ENCODE measurements around the gene CCDC181.

The CCDC181 gene

DNA sequence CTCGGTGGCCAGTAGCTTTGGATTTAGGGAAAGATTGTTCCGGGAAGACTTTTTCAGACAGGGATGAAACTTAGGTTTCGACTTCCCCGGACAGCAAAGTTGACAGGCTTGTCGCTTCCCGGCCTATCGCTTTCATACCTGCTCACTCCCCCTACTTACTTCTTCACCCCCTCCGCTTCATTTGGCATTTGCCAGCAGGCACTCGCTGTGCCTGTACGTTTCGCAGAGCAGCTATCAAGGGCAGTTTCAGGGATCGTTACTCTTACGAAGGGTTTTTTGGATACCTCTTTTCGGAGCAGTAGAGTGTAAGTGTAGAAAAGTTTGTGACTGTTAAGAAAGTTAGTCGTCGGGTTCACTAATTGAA is 58.9 kb downstream of the CCDC181 start:
- no peak overlapping the region for H3K4me3 Mint-ChIP-seq
- no peak for DNase-seq (ENCODE audit: low spot score)
- peaks cover 30% of the 10 kb centered on the region for H3K4me1 Mint-ChIP-seq (ENCODE audit: low read depth)
- H3K9me3 Mint-ChIP-seq = no peaks in the 10 kb centered on the region
- H3K36me3 Mint-ChIP-seq (ENCODE audit: low read depth) = peaks cover 27% of the 10 kb centered on the region
- H3K27me3 Mint-ChIP-seq (ENCODE audit: low read depth) = no peaks in the 10 kb centered on the region
- no peak overlapping the region for H3K27ac Mint-ChIP-seq

DNA sequence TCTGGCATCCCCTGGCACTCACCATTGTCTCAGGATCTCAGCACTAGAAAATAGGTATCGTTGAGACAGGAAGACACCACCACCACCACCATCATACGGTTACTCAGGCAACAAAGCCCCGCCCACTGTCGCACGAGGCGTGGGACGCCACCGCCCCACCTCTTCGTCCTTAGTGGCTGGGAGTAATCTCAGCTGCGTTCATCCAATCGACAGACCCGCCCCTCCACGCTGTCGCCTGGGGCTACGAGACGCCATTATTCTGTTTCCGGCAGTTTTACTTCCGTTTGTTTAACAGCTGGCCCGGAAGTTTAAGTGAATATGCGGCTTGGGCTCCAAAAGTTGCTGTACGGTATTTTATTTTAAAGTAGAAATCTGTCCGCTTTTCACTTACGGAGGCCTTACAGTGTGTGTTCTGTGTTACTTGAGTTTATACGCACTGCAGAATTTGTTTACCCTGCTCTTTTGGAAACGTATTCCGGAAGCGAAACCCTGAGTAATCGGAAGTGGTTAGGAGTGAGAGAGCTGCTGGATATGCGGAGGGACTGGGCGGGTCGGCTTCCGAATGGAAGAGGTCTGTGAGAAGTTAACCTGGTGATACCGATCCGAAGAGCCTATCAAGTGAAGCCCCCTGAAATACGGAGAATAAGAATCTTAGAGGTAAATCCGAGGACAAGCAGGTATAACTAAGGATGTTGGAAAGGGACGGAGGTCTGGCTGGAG is 59.4 kb downstream of the CCDC181 start, which contains the start of the genes BLZF1 and NME7:
TSS of gene BLZF1 (plus strand) at position 510 of the 720 bp plus-strand sequence. CDS start 1,328 bp downstream, outside the sequence.
TSS of gene NME7 (minus strand) at position 112 of the 720 bp plus-strand sequence. CDS start at position 25, 87 bp downstream.
- no peaks in the 10 kb centered on the region for H3K27me3 Mint-ChIP-seq (ENCODE audit: low read depth)
- no peaks in the 10 kb centered on the region for H3K9me3 Mint-ChIP-seq
- no peak within 1 kb of the TSS for H3K4me3 Mint-ChIP-seq
- peaks cover 23% of the 10 kb centered on the region for H3K36me3 Mint-ChIP-seq (ENCODE audit: low read depth)
- peak within 1 kb of the TSS; percentile 70 for H3K27ac Mint-ChIP-seq
- H3K4me1 Mint-ChIP-seq (ENCODE audit: low read depth) = peaks cover 27% of the 10 kb centered on the region
- peak; percentile 99 for DNase-seq (ENCODE audit: low spot score)

DNA sequence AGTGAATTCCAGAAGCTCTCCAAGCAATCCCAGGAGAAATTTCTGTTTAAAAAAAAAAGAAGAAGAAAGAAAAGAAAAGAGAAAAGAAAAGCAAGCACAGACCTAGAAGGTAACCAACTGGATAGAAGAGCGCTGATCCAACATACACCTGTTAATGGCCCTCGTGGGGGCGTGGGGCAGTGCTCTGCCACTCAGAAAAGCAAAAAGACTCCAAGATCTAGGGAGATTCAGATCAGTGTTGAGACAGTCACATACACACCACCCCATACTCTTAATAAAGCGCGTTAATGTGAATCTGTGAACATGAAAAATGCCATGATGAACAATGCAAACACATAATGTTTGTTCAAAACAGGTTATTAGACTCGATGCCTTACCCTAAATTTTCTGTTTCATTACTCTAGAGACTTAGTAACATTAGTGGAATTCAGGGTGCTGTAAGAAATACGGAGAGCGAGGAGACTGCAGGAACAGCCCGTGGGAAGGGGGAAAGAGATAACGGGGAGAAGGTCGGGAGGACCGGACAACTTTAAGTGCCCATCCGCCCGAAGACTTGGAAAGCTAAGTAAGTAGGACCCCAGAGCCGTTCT is 60.1 kb downstream of the CCDC181 start:
- H3K27me3 Mint-ChIP-seq (ENCODE audit: low read depth) = no peaks in the 10 kb centered on the region
- H3K4me1 Mint-ChIP-seq (ENCODE audit: low read depth) = peaks cover 33% of the 10 kb centered on the region
- H3K27ac Mint-ChIP-seq = no peak overlapping the region
- H3K9me3 Mint-ChIP-seq = no peaks in the 10 kb centered on the region
- no peak overlapping the region for H3K4me3 Mint-ChIP-seq
- H3K36me3 Mint-ChIP-seq (ENCODE audit: low read depth) = peaks cover 26% of the 10 kb centered on the region
- no peak for DNase-seq (ENCODE audit: low spot score)

DNA sequence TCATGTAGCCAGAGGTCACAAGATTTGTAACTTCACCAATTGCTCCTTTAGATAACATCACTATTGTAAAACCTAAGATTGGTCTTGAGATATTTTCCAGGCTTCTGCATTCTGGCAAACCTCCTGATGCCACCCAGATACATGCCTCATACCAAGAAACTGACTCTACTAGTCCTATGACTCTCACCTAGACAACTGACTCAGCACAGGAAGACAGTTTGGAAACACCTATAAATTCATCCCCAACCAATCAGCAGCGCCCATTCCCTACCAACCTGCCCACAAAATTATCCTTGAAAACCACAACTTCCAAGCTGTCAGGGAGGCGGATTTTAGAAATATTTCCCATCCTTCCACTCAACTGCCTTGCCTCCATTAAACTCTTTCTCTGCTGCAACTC is 62.3 kb downstream of the CCDC181 start:
- Mint-ChIP-seq H3K36me3 (ENCODE audit: low read depth) (peaks cover 14% of the 10 kb centered on the region), H3K27me3 (ENCODE audit: low read depth) (no peaks in the 10 kb centered on the region), H3K9me3 (no peaks in the 10 kb centered on the region), H3K4me3 (no peak overlapping the region), H3K4me1 (ENCODE audit: low read depth) (peaks cover 25% of the 10 kb centered on the region), H3K27ac (no peak overlapping the region)
- peak; percentile 47 for DNase-seq (ENCODE audit: low spot score)

DNA sequence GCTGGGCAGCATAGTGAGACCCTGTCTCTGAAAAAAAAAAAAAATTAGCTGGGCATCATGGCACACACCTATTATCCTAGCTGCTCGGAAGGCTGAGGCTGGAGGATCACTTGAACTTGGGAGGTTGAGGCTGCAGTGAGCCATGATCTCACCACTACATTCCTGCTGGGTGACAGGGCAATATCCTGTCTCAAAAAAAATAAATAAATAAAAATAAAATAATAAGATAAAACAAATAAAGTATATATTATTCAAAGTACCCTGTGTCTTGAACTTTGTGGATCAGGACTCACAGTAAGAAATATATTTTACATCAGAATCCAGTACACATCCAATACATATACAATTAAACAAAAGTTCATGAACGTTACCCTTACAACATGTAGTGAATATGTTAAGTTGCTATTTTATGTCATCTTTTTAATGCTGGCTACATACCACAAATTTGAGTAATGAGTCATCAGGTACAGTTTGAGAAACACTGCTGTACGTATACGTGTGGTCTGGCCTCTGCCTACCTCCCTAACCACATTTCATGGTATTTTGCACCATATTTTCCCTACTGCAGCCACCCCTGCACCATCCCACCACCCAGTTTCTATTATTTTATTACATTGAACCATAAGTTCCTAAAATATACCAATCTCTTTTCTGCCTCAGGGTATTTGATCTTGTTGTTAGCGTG is 64.1 kb downstream of the CCDC181 start:
- Mint-ChIP-seq H3K9me3 (no peaks in the 10 kb centered on the region), H3K36me3 (ENCODE audit: low read depth) (peaks cover 11% of the 10 kb centered on the region), H3K4me3 (peak overlapping the region; percentile 40), H3K4me1 (ENCODE audit: low read depth) (peaks cover 23% of the 10 kb centered on the region), H3K27me3 (ENCODE audit: low read depth) (no peaks in the 10 kb centered on the region), H3K27ac (peak overlapping the region; percentile 80)
- DNase-seq (ENCODE audit: low spot score) = peak; percentile 69

DNA sequence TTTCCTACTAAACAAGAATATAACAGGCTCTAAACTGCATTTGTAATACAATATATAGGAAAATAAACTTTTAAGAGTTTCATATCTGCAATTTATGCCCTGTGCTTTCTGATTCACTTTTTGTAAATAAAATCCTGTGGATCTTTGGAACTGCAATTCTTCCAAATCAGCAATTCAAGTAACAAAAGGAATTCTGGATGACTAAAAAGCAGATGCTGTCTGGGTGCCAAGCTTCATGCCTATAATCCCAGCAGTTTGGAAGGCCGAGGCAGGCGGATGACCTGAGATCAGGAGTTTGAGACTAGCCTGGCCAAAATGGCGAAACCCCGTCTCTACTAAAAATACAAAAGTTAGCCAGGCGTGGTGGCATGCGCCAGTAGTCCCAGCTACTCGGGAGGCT is 66.0 kb downstream of the CCDC181 start:
- no peak overlapping the region for H3K4me3 Mint-ChIP-seq
- no peaks in the 10 kb centered on the region for H3K27me3 Mint-ChIP-seq (ENCODE audit: low read depth)
- H3K9me3 Mint-ChIP-seq = no peaks in the 10 kb centered on the region
- no peak for DNase-seq (ENCODE audit: low spot score)
- H3K4me1 Mint-ChIP-seq (ENCODE audit: low read depth) = peaks cover 23% of the 10 kb centered on the region
- H3K27ac Mint-ChIP-seq = no peak overlapping the region
- H3K36me3 Mint-ChIP-seq (ENCODE audit: low read depth) = peaks cover 11% of the 10 kb centered on the region

DNA sequence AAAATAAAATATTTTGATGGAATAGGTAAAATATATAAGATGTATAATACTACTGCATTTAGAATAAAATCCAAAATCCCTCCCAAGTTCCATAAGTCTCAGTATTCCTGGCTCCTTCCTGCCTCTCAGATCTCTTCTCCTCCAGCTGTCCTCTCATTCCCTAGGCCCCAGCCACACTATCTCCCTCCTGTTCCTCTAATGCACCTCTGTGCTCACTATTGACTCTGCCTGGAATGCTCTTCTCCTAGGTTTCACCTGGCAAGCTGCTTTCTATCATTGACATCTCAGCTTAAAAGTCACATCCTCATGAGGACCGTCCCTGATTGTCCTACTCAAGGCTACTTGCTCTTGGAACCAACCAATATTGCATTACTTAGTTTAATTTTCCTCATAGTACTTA is 66.9 kb downstream of the CCDC181 start:
- Mint-ChIP-seq H3K9me3 (no peaks in the 10 kb centered on the region), H3K27ac (no peak overlapping the region), H3K27me3 (ENCODE audit: low read depth) (no peaks in the 10 kb centered on the region), H3K4me3 (no peak overlapping the region), H3K4me1 (ENCODE audit: low read depth) (peaks cover 25% of the 10 kb centered on the region), H3K36me3 (ENCODE audit: low read depth) (peaks cover 11% of the 10 kb centered on the region)
- DNase-seq (ENCODE audit: low spot score) = no peak

DNA sequence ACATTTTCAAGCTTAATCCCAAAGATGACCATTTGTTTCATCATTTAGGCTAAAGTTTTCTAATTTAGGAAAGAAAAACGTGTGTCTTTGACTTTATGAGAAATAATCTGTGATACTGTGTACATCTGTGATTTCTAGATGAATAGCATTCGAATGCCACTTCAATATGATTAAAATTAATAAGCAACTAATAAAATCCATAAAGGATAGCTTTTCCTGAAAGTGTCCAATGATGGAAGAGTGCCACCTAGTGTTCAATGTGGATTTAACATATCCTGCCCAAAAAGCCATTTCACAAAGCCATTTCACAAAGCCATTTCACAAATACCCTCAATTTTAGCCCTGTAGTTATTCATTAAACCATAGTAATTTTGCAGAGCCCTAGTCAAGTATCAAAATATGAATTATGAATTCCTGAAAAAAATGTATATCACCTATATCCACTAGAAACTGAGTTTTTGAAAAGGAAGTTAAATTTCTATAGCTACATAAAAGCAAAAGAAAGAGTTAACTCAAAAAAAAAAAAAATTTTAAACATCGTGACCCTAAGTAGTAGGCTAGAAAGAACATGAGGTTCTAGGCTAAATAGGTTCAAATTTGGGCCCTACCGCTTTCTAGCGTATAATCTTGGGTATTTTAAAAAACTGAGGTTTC is 78.8 kb downstream of the CCDC181 start:
- Mint-ChIP-seq H3K4me3 (no peak overlapping the region), H3K27ac (no peak overlapping the region), H3K36me3 (ENCODE audit: low read depth) (peaks cover 7% of the 10 kb centered on the region), H3K27me3 (ENCODE audit: low read depth) (no peaks in the 10 kb centered on the region), H3K4me1 (ENCODE audit: low read depth) (peaks cover 10% of the 10 kb centered on the region), H3K9me3 (peaks cover 7% of the 10 kb centered on the region)
- no peak for DNase-seq (ENCODE audit: low spot score)

DNA sequence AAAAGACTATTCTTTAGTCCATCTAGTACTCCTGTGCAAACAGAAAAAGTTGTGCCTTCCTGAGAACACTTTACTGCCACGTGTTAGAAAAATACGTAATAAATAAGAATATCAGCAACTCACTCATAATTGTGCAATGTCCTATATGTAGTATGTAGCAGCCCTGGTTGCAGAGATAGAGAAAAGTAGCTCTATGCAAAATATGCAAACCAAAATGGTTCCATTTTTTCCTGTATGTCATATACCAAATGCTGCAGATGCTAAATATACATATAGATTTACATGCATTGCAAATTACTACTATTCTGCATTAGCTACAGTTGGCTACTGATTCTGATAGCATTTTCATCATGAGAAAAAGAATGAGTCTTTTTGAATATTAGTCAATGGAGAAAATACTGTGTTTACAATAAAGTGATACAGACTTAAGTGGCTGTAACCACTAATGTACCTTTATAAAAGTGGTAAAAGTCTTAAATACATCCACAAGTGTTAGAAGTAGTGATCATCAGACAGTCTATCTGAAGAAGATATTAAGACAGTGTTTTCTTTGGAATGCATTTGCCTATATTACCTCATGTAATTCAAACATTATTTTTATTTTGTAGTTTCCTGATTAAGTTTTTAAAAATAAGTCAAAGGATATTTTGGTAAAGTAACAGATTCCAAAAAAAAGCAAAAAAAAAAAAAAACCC is 79.4 kb downstream of the CCDC181 start:
- Mint-ChIP-seq H3K27ac (no peak overlapping the region), H3K27me3 (ENCODE audit: low read depth) (no peaks in the 10 kb centered on the region), H3K4me1 (ENCODE audit: low read depth) (peaks cover 10% of the 10 kb centered on the region), H3K9me3 (peaks cover 3% of the 10 kb centered on the region), H3K4me3 (no peak overlapping the region), H3K36me3 (ENCODE audit: low read depth) (peaks cover 3% of the 10 kb centered on the region)
- DNase-seq (ENCODE audit: low spot score) = no peak

DNA sequence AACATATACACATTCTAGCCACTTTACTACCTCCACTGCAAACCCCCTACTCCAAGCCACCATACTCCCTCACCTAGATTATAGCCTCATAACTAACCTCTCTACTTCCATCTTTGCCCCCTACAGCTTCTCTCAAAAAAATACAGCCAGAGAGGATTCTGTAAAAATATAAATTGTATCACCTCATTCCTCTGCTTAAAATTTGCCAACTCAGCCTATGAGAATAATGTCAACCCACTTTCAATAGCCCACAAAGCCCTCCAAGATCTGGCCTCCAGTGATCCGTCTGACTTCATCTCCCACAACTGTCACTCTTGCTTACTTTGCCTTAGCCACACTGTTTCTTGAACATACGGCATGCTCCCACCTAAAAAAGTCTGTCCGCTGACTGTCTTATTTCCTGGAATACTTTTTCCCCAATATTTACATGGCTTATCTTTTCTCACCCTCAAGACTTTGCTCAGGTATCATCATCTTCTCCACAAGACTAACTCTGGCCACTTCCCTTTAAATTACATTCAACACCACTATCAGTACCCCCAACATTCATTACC is 81.2 kb downstream of the CCDC181 start:
- Mint-ChIP-seq H3K9me3 (no peaks in the 10 kb centered on the region), H3K27ac (no peak overlapping the region), H3K27me3 (ENCODE audit: low read depth) (no peaks in the 10 kb centered on the region), H3K4me1 (ENCODE audit: low read depth) (peaks cover 2% of the 10 kb centered on the region), H3K4me3 (no peak overlapping the region), H3K36me3 (ENCODE audit: low read depth) (peaks cover 2% of the 10 kb centered on the region)
- DNase-seq (ENCODE audit: low spot score) = no peak

DNA sequence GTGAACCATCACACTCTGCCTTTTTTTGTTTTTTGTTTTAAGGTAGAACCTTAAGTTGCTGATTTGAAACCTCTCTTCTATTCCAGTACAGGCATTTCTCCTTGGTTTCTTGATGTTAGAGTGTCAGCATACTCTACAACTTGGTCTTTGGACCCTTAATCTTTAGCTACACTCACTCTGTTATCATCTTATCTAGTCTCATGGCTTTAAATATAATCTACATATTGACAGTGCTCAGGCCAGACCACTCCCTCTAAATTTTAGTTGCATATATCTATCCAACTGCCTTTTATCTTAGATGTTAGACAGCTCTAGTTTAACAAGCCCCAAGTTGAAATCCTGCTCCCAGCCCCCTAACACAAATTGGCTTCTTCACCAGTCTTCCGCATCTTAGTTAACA is 81.8 kb downstream of the CCDC181 start:
- Mint-ChIP-seq H3K4me1 (ENCODE audit: low read depth) (peaks cover 2% of the 10 kb centered on the region), H3K36me3 (ENCODE audit: low read depth) (peaks cover 8% of the 10 kb centered on the region), H3K27ac (no peak overlapping the region), H3K4me3 (no peak overlapping the region), H3K27me3 (ENCODE audit: low read depth) (no peaks in the 10 kb centered on the region), H3K9me3 (peaks cover 4% of the 10 kb centered on the region)
- DNase-seq (ENCODE audit: low spot score) = no peak

All from T-helper 2 cell treated with Interferon-gamma antibody and Interleukin-4, amounts not matched to agents 5 μg/mL and 100 μg/mL, for 36 hours (primary cell).